Measurements from ENCODE around the gene KAZN. TPM values are rescaled to one million over a fixed set of nuclear protein-coding genes. Genes with fewer than 3 reads are reported as not detected.

Gene KAZN
- polyA plus RNA-seq, 1 donor (not counting 4 experiments of a cell fraction or from before 2014, with no cell fraction given) = 5.9 TPM

GRCh38 chr1:14570514-14570913, 28.0 kb upstream of the KAZN start:
- H3K9ac ChIP-seq (ENCODE audit: control insufficient read depth, extremely low read depth, insufficient read depth, low read length) = no peak overlapping the region
- no peak for TF ChIP-seq EZH2 (IDR thresholded peaks at IDR 0.05; ENCODE audit: low read length)
- TF ChIP-seq CTCF (optimal IDR thresholded peaks at IDR 0.05 in 1 of 3, IDR thresholded peaks at IDR 0.05 in 1 of 3, conservative IDR thresholded peaks at IDR 0.05 in 1 of 3; ENCODE audit: extremely low read depth in 1 of 3, insufficient read depth in 2 of 3, low read length in 3 of 3) = no peak
- DNase-seq (ENCODE audit: low read depth, low spot score) = no peak
- H2AFZ ChIP-seq (ENCODE audit: control insufficient read depth, low read length) = no peak overlapping the region
- H3K9me3 ChIP-seq (ENCODE audit: control insufficient read depth, low read depth, low read length) = no peaks in the 10 kb centered on the region
- no peaks in the 10 kb centered on the region for H3K36me3 ChIP-seq (ENCODE audit: control insufficient read depth in 2 of 2, extremely low read depth in 1 of 2, insufficient read depth in 2 of 2, low read length in 2 of 2)
- dilution Hi-C loops (cut with MboI; ENCODE audit: extremely low pct_ligation_motif_present, low sequenced_read_pairs) = no loop called here
- H3K79me2 ChIP-seq (ENCODE audit: control insufficient read depth, insufficient read depth, low read length) = no peaks in the 10 kb centered on the region
- no peaks in the 10 kb centered on the region for H3K4me1 ChIP-seq (ENCODE audit: control insufficient read depth, extremely low read depth, insufficient read depth, low read length)
- no peak overlapping the region for H3K4me2 ChIP-seq (ENCODE audit: control insufficient read depth, extremely low read depth, insufficient read depth, low read depth, low read length)
- no peaks in the 10 kb centered on the region for H3K27me3 ChIP-seq (ENCODE audit: control insufficient read depth, extremely low read depth, insufficient read depth, low read length)
- H4K20me1 ChIP-seq (ENCODE audit: control insufficient read depth, extremely low read depth, insufficient read depth, low read length) = no peaks in the 10 kb centered on the region
- FAIRE-seq = no peak
- no peak overlapping the region for H3K4me3 ChIP-seq (ENCODE audit: control insufficient read depth in 2 of 3, extremely low read depth in 1 of 3, insufficient read depth in 2 of 3, low read depth in 1 of 3, low read length in 3 of 3)
- no peak overlapping the region for H3K27ac ChIP-seq (ENCODE audit: control insufficient read depth, insufficient read depth, low read length)
- H3K9me1 ChIP-seq (ENCODE audit: control insufficient read depth, extremely low read depth, insufficient read depth, low read length) = no peaks in the 10 kb centered on the region

GRCh38 chr1:14571810-14572767, 26.4 kb upstream of the KAZN start:
- Histone ChIP-seq H3K79me2 (ENCODE audit: control insufficient read depth, insufficient read depth, low read length) (no peaks in the 10 kb centered on the region), H3K4me1 (ENCODE audit: control insufficient read depth, extremely low read depth, insufficient read depth, low read length) (no peaks in the 10 kb centered on the region), H2AFZ (ENCODE audit: control insufficient read depth, low read length) (no peak overlapping the region), H3K27ac (ENCODE audit: control insufficient read depth, insufficient read depth, low read length) (no peak overlapping the region), H3K27me3 (ENCODE audit: control insufficient read depth, extremely low read depth, insufficient read depth, low read length) (no peaks in the 10 kb centered on the region), H4K20me1 (ENCODE audit: control insufficient read depth, extremely low read depth, insufficient read depth, low read length) (no peaks in the 10 kb centered on the region), H3K4me3 (ENCODE audit: control insufficient read depth in 2 of 3, extremely low read depth in 1 of 3, insufficient read depth in 2 of 3, low read depth in 1 of 3, low read length in 3 of 3) (no peak overlapping the region), H3K9me1 (ENCODE audit: control insufficient read depth, extremely low read depth, insufficient read depth, low read length) (no peaks in the 10 kb centered on the region), H3K4me2 (ENCODE audit: control insufficient read depth, extremely low read depth, insufficient read depth, low read depth, low read length) (no peak overlapping the region), H3K9ac (ENCODE audit: control insufficient read depth, extremely low read depth, insufficient read depth, low read length) (no peak overlapping the region), H3K36me3 (ENCODE audit: control insufficient read depth in 2 of 2, extremely low read depth in 1 of 2, insufficient read depth in 2 of 2, low read length in 2 of 2) (no peaks in the 10 kb centered on the region), H3K9me3 (ENCODE audit: control insufficient read depth, low read depth, low read length) (no peaks in the 10 kb centered on the region)
- dilution Hi-C loops (cut with MboI; ENCODE audit: extremely low pct_ligation_motif_present, low sequenced_read_pairs) = no loop called here
- peak; percentile 24 to 61 (median 43) for TF ChIP-seq CTCF (optimal IDR thresholded peaks at IDR 0.05 in 1 of 3, IDR thresholded peaks at IDR 0.05 in 1 of 3, conservative IDR thresholded peaks at IDR 0.05 in 1 of 3; ENCODE audit: extremely low read depth in 1 of 3, insufficient read depth in 2 of 3, low read length in 3 of 3)
- TF ChIP-seq EZH2 (IDR thresholded peaks at IDR 0.05; ENCODE audit: low read length) = no peak
- no peak for DNase-seq (ENCODE audit: low read depth, low spot score)
- no peak for FAIRE-seq
